SK-N-SH treated with all-trans-retinoic acid at 6 μM for 48 hours (cell line): ENCODE data around the gene S100A11.
A peak's percentile ranks its signal among the peaks of the same experiment; 100 is the strongest.

Source experiments
- ATAC-seq: fragments of 200-7000 bp; cut with Tn5 transposase; 3 replicates; pipeline ENCODE4 v1.9.1; 2020; ENCODE audit warnings: mild to moderate bottlenecking, moderate library complexity
- ARNTL ChIP-seq: fragments of 450-650 bp; formaldehyde crosslinking; IDR thresholded peaks from 2 replicates; pipeline ENCODE4 v1.5.0; 2020; ENCODE audit warnings: low read depth, mild to moderate bottlenecking, moderate library complexity, borderline replicate concordance
- BACH2 ChIP-seq: fragments of 250-450 bp; sonication (Bioruptor Pico); IDR thresholded peaks from 2 replicates; pipeline ENCODE4 v1.9.0; 2021; ENCODE audit warnings: mild to moderate bottlenecking, borderline replicate concordance
- CREB5 ChIP-seq: fragments of 250-450 bp; sonication (Bioruptor Pico); IDR thresholded peaks from 2 replicates; pipeline ENCODE4 v1.5.1; 2020; ENCODE audit warnings: low read depth, mild to moderate bottlenecking, moderate library complexity
- CSDC2 ChIP-seq: fragments of 250-450 bp; sonication (Bioruptor Pico); IDR thresholded peaks from 2 replicates; pipeline ENCODE4 v1.5.0; 2020; ENCODE audit warnings: mild to moderate bottlenecking, moderate library complexity
- CSRNP3 ChIP-seq: fragments of 250-450 bp; sonication (Bioruptor Pico); IDR thresholded peaks from 2 replicates; pipeline ENCODE4 v1.5.1; 2021; ENCODE audit warnings: mild to moderate bottlenecking, moderate library complexity
- ESRRG ChIP-seq: fragments of 250-450 bp; sonication (Bioruptor Pico); IDR thresholded peaks from 2 replicates; pipeline ENCODE4 v1.6.1; 2021; ENCODE audit warnings: mild to moderate bottlenecking
- GLIS3 ChIP-seq: fragments of 250-450 bp; sonication (Bioruptor Pico); IDR thresholded peaks from 2 replicates; pipeline ENCODE4 v1.5.0; 2020; ENCODE audit warnings: mild to moderate bottlenecking, moderate library complexity
- ISL1 ChIP-seq: fragments of 250-450 bp; sonication (Bioruptor Pico); IDR thresholded peaks from 2 replicates; pipeline ENCODE4 v2.1.2; 2022; ENCODE audit warnings: mild to moderate bottlenecking, moderate library complexity
- OSR1 ChIP-seq: fragments of 250-450 bp; sonication (Bioruptor Pico); IDR thresholded peaks from 2 replicates; pipeline ENCODE4 v1.8.0; 2022; ENCODE audit warnings: moderate library complexity, mild to moderate bottlenecking, inconsistent platforms
- POU6F1 ChIP-seq: fragments of 250-450 bp; sonication (Bioruptor Pico); IDR thresholded peaks from 2 replicates; pipeline ENCODE4 v1.8.0; 2021; ENCODE audit warnings: low read depth, mild to moderate bottlenecking, moderate library complexity, borderline replicate concordance
- PPARA ChIP-seq: fragments of 250-450 bp; sonication (Bioruptor Pico); IDR thresholded peaks from 2 replicates; pipeline ENCODE4 v1.5.0; 2020; ENCODE audit warnings: mild to moderate bottlenecking, borderline replicate concordance
- RARB ChIP-seq: fragments of 250-450 bp; sonication (Bioruptor Pico); IDR thresholded peaks from 2 replicates; pipeline ENCODE4 v1.8.0; 2021; ENCODE audit warnings: mild to moderate bottlenecking, moderate library complexity
- SNAI2 ChIP-seq: fragments of 250-450 bp; sonication (Bioruptor Pico); IDR thresholded peaks from 2 replicates; pipeline ENCODE4 v1.5.0; 2020; ENCODE audit warnings: mild to moderate bottlenecking, moderate library complexity
- TCF4 ChIP-seq: fragments of 250-450 bp; sonication (Bioruptor Pico); IDR thresholded peaks from 2 replicates; pipeline ENCODE4 v1.8.0; 2021; ENCODE audit warnings: mild to moderate bottlenecking, moderate library complexity, borderline replicate concordance
- TOX ChIP-seq: fragments of 250-450 bp; sonication (Bioruptor Pico); IDR thresholded peaks from 2 replicates; pipeline ENCODE4 v1.8.0; 2021; ENCODE audit warnings: mild to moderate bottlenecking, moderate library complexity, borderline replicate concordance
- TSHZ2 ChIP-seq: fragments of 250-450 bp; sonication (Bioruptor Pico); IDR thresholded peaks from 2 replicates; pipeline ENCODE4 v1.5.0; 2020; ENCODE audit warnings: mild to moderate bottlenecking, moderate library complexity
- ZC3H10 ChIP-seq: fragments of 250-450 bp; sonication (Bioruptor Pico); IDR thresholded peaks from 2 replicates; pipeline ENCODE4 v1.5.1; 2021; ENCODE audit warnings: mild to moderate bottlenecking, moderate library complexity
- ZFP3 ChIP-seq: fragments of 250-450 bp; sonication (Bioruptor Pico); IDR thresholded peaks from 2 replicates; pipeline ENCODE4 v1.5.0; 2020; ENCODE audit warnings: mild to moderate bottlenecking, moderate library complexity
- ZFP30 ChIP-seq: fragments of 450-650 bp; formaldehyde crosslinking; IDR thresholded peaks from 2 replicates; pipeline ENCODE4 v1.5.0; 2022; ENCODE audit warnings: mild to moderate bottlenecking, moderate library complexity
- ZNF565 ChIP-seq: fragments of 450-650 bp; formaldehyde crosslinking; conservative IDR thresholded peaks from 2 replicates; pipeline ENCODE4 v1.5.0; 2020; ENCODE audit warnings: low read depth, mild to moderate bottlenecking, moderate library complexity
- ZNF70 ChIP-seq: fragments of 450-650 bp; formaldehyde crosslinking; IDR thresholded peaks from 2 replicates; pipeline ENCODE4 v1.5.0; 2020; ENCODE audit warnings: mild to moderate bottlenecking, moderate library complexity
- ZNF8 ChIP-seq: fragments of 450-650 bp; formaldehyde crosslinking; IDR thresholded peaks from 2 replicates; pipeline ENCODE4 v1.5.0; 2020; ENCODE audit warnings: mild to moderate bottlenecking, moderate library complexity

The S100A11 gene

GRCh38 chr1:152053375-152053774 is 16.6 kb upstream of the S100A11 start:
- peak; percentile 53 for ATAC-seq
- TF ChIP-seq ISL1 = no peak
- TF ChIP-seq TOX (CRISPR knock-in tag) = no peak
- TF ChIP-seq CSDC2 = no peak
- no peak for TF ChIP-seq ZFP30
- no peak for TF ChIP-seq TCF4 (CRISPR knock-in tag)
- TF ChIP-seq PPARA (CRISPR knock-in tag) = no peak
- no peak for TF ChIP-seq ZC3H10 (CRISPR knock-in tag)
- TF ChIP-seq ZNF565 (CRISPR knock-in tag) = no peak
- no peak for TF ChIP-seq CREB5 (CRISPR knock-in tag)
- no peak for TF ChIP-seq TSHZ2 (CRISPR knock-in tag)
- no peak for TF ChIP-seq ZFP3 (CRISPR knock-in tag)
- no peak for TF ChIP-seq ZNF70 (CRISPR knock-in tag)
- TF ChIP-seq CSRNP3 (CRISPR knock-in tag) = no peak
- TF ChIP-seq ZNF8 (CRISPR knock-in tag) = no peak
- TF ChIP-seq ARNTL (CRISPR knock-in tag) = no peak

- ATAC-seq = peak; percentile 53
- TF ChIP-seq GLIS3 (no peak), CSRNP3 (CRISPR knock-in tag) (no peak), ISL1 (no peak), ZNF565 (CRISPR knock-in tag) (no peak), CREB5 (CRISPR knock-in tag) (no peak), OSR1 (CRISPR knock-in tag) (no peak), CSDC2 (no peak), TCF4 (CRISPR knock-in tag) (no peak), ESRRG (no peak), ARNTL (CRISPR knock-in tag) (no peak), POU6F1 (no peak), ZC3H10 (CRISPR knock-in tag) (no peak), SNAI2 (CRISPR knock-in tag) (no peak), RARB (no peak), TSHZ2 (CRISPR knock-in tag) (no peak), BACH2 (CRISPR knock-in tag) (no peak), ZFP30 (no peak), ZFP3 (CRISPR knock-in tag) (no peak)
These were observed 15.8 kb upstream of the S100A11 start for GRCh38 chr1:152052606-152053005.
